ENCODE data around the gene UVRAG.

DNA sequence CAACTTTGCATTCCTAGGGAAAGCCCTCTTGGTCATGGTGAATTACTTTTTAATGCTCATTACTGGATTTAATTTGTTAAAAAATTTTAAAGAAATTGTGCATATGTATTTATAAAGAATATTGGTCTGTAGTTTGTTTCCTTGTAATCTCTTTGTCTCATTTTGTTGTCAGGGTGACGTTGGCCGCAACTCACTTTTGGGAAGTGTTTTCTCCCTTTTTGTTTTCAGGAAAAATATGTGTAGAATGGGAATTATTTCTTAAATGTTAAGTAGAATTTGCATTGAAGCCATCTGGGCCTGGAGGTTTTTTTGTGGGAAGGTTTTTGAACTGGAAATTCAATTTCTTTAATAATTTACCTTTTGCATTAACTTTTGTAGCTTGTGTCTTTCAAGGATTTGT is 149.1 kb downstream of the UVRAG start:
- TF ChIP-seq POLR2AphosphoS5 (IDR thresholded peaks at IDR 0.05; ENCODE audit: borderline replicate concordance, low read depth, low read length) (no peak), EZH2 (IDR thresholded peaks at IDR 0.05) (no peak)
